ENCODE measurements around the gene COA6.
"Not testable (repeated sequence)": the region's sequence is repeated elsewhere in the genome, so short reads cannot be mapped to it uniquely, and the experiment has no call there.

Gene COA6

GRCh38 chr1:234369784-234370183 is 3.5 kb upstream of the COA6 start:
- no peak for DNase-seq (ENCODE audit: low read depth)

- DNase-seq (ENCODE audit: low read depth) = no peak
Measured at GRCh38 chr1:234371414-234371813, 1.8 kb upstream of the COA6 start.

- DNase-seq (ENCODE audit: low read depth) = no peak
Measured at GRCh38 chr1:234372011-234372757, 1.1 kb upstream of the COA6 start.

- DNase-seq (ENCODE audit: low read depth) = no peak
Measured at GRCh38 chr1:234373959-234374254, 651 bp downstream of the COA6 start.

- no peak for DNase-seq (ENCODE audit: low read depth)
Measured at GRCh38 chr1:234375672-234376071, 2.4 kb downstream of the COA6 start.

GRCh38 chr1:234379591-234380109 is 6.4 kb downstream of the COA6 start:
- DNase-seq (ENCODE audit: low read depth) = not testable (repeated sequence)

- DNase-seq (ENCODE audit: low read depth) = no peak
Measured at GRCh38 chr1:234381699-234382555, 8.7 kb downstream of the COA6 start.

GRCh38 chr1:234386122-234386521 is 12.9 kb downstream of the COA6 start:
- no peak for DNase-seq (ENCODE audit: low read depth)

GRCh38 chr1:234388094-234388493 is 14.8 kb downstream of the COA6 start:
- no peak for DNase-seq (ENCODE audit: low read depth)

GRCh38 chr1:234393190-234393589 is 19.9 kb downstream of the COA6 start:
- no peak for DNase-seq (ENCODE audit: low read depth)

- DNase-seq (ENCODE audit: low read depth) = no peak
Measured at GRCh38 chr1:234395297-234395696, 22.0 kb downstream of the COA6 start.

- DNase-seq (ENCODE audit: low read depth) = no peak
Measured at GRCh38 chr1:234396092-234396491, 22.8 kb downstream of the COA6 start.

- DNase-seq (ENCODE audit: low read depth) = no peak
Measured at GRCh38 chr1:234396871-234397270, 23.6 kb downstream of the COA6 start.

GRCh38 chr1:234397732-234398131 is 24.5 kb downstream of the COA6 start:
- no peak for DNase-seq (ENCODE audit: low read depth)

- DNase-seq (ENCODE audit: low read depth) = no peak
Measured at GRCh38 chr1:234398849-234399381, 25.7 kb downstream of the COA6 start.

GRCh38 chr1:234399515-234399914 is 26.3 kb downstream of the COA6 start:
- not testable (repeated sequence) for DNase-seq (ENCODE audit: low read depth)

- DNase-seq (ENCODE audit: low read depth) = no peak
Measured at GRCh38 chr1:234400773-234401172, 27.5 kb downstream of the COA6 start.

- no peak for DNase-seq (ENCODE audit: low read depth)
Measured at GRCh38 chr1:234401658-234402057, 28.4 kb downstream of the COA6 start.

GRCh38 chr1:234402939-234403338 is 29.7 kb downstream of the COA6 start:
- DNase-seq (ENCODE audit: low read depth) = no peak

- no peak for DNase-seq (ENCODE audit: low read depth)
Measured at GRCh38 chr1:234405676-234406075, 32.4 kb downstream of the COA6 start.

GRCh38 chr1:234406871-234407270 is 33.6 kb downstream of the COA6 start:
- no peak for DNase-seq (ENCODE audit: low read depth)

- peak; percentile 17 for DNase-seq (ENCODE audit: low read depth)
Measured at GRCh38 chr1:234408757-234409156, 35.5 kb downstream of the COA6 start.

GRCh38 chr1:234409328-234409727 is 36.1 kb downstream of the COA6 start:
- DNase-seq (ENCODE audit: low read depth) = no peak
